Lower leg skin (tissue), 3 donors: ENCODE data around the gene BTBD16.

Experiments used
- CTCF ChIP-seq, 3 donors: fragments of 450-650 bp; IDR thresholded peaks; one replicate each; pipeline ENCODE4 v1.5.1; 2016; ENCODE audit warnings: antibody characterized with exemption in 3 of 3, mild to moderate bottlenecking in 3 of 3, moderate library complexity in 2 of 3
- POLR2A ChIP-seq, 2 donors: fragments of 450-650 bp; IDR thresholded peaks; one replicate each; pipeline ENCODE4 v1.6.1; 2016 to 2017; ENCODE audit warnings: antibody characterized with exemption in 2 of 2, mild to moderate bottlenecking in 1 of 2, moderate library complexity in 1 of 2

DNA sequence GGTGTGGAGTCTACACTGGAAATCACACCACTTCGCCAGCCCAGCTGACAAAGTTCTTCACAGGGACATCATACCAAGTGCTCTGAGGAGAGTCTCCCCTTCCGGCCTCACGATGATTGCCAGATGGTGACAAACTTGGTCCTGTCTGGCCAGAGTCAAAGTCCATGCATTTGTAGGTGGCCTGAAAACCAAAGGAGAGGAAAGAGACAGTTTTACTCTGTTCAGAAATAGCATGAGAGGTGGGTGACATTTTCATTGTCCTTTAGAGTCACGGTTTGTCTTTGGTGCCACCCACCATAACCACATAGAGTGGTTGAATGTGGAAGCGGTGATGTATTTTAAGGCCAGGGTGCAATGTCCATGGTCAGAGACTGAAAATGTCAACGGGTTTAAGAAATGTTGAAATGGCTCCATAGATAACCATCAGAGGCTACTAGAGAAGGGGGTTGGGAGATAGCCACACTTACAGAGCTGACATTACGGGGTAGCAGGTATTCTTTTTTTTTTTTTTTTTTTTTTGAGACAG is 33.0 kb downstream of the BTBD16 start:
- no peak for TF ChIP-seq POLR2A (IDR thresholded peaks at IDR 0.05)
- TF ChIP-seq CTCF (IDR thresholded peaks at IDR 0.05), result no peak
